Tibial nerve (tissue), 4 donors: ENCODE results near the gene CDK5RAP3. TPM values are rescaled to one million over a fixed set of nuclear protein-coding genes. Genes with fewer than 3 reads are reported as not detected.

Experiments
- DNase-seq, 2 donors: peaks; one replicate each; pipeline ENCODE4 v3.0.0-alpha.2; 2019; ENCODE audit warnings: low spot score in 2 of 2
- H3K27ac ChIP-seq, 4 donors: fragments of 200-600 bp; sonication (generic) in 3 of 4; one replicate each; pipeline ENCODE4 v1.5.1; 2017 to 2019; ENCODE audit warnings: mild to moderate bottlenecking in 1 of 4
- H3K27me3 ChIP-seq, 2 donors: fragments of 200-600 bp; sonication (generic) in 1 of 2; one replicate each; pipeline versions ENCODE4 v1.5.1 to v1.6.0; 2017 to 2019
- H3K36me3 ChIP-seq, 3 donors: fragments of 200-600 bp; sonication (generic); one replicate each; pipeline ENCODE4 v1.5.1; 2018 to 2019
- H3K4me1 ChIP-seq, 4 donors: fragments of 200-600 bp; sonication (generic) in 3 of 4; one replicate each; pipeline ENCODE4 v1.5.1; 2017 to 2019
- H3K4me3 ChIP-seq, 4 donors: fragments of 200-600 bp; sonication (generic) in 3 of 4; one replicate each; pipeline ENCODE4 v1.5.1; 2017 to 2019; ENCODE audit warnings: mild to moderate bottlenecking in 1 of 4, moderate library complexity in 1 of 4
- H3K9me3 ChIP-seq, 4 donors: fragments of 200-600 bp; sonication (generic) in 3 of 4; one replicate each; pipeline ENCODE4 v1.5.1; 2017 to 2019
- EP300 ChIP-seq, 2 donors: sonication (generic); formaldehyde crosslinking; IDR thresholded peaks; one replicate each; pipeline ENCODE4 v1.6.1; 2017; ENCODE audit warnings: antibody characterized with exemption in 2 of 2, mild to moderate bottlenecking in 1 of 2
- POLR2A ChIP-seq, 2 donors: fragments of 450-650 bp; IDR thresholded peaks; one replicate each; pipeline ENCODE4 v1.6.1; 2017; ENCODE audit warnings: antibody characterized with exemption in 2 of 2, mild to moderate bottlenecking in 2 of 2, moderate library complexity in 2 of 2
- WGBS, 2 donors: methylation state at CpG; one replicate each; pipeline ENCODE4 v1.1.5; 2018; 5-methylcytosine and 5-hydroxymethylcytosine counted together
- total RNA-seq, 4 donors: library from RNA; depleted of rRNA; stranded (reverse); fragments of >200 nt; gene quantifications; one replicate each; pipeline ENCODE4 v1.1.0, GENCODE V29; 2016
- TF ChIP-seq, protein P1 (sequence below), 5 experiments: fragments of 200-600 bp in 3 of 5; fragments of 450-650 bp in 2 of 5; sonication (generic) in 3 of 5; IDR thresholded peaks; one replicate each; pipeline ENCODE4 v1.5.1; 2016 to 2019; ENCODE audit warnings: antibody characterized with exemption in 5 of 5, mild to moderate bottlenecking in 3 of 5, moderate library complexity in 2 of 5

Gene CDK5RAP3
- total RNA-seq, 4 donors from 2014 or later = 163 to 310 (median 200) TPM

DNA sequence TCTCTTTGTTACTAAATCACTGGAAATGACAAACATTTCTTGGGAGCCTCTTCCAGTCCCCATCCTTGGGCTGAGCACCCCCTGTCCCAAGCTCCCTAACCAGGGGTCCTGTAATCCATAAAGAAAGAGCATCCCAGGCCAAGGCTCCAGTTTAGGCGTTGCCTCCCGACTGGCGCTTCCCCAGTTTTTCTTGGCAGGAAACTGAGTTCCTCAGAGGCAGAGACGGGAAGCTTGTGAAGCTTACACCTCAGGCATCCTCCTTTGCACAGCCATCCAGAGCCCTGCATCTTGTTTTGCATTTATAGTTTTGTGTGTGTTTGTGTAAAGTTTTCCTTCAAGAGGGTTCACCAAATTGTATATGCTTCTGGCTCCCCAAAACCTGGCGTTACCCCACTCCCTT is 59.6 kb downstream of the CDK5RAP3 start:
- no peak for DNase-seq
- H3K9me3 ChIP-seq = no peaks in the 10 kb centered on the region
- TF ChIP-seq EP300 (IDR thresholded peaks at IDR 0.05) = no peak
- TF ChIP-seq POLR2A (IDR thresholded peaks at IDR 0.05) = no peak
- TF ChIP-seq, protein P1, sequence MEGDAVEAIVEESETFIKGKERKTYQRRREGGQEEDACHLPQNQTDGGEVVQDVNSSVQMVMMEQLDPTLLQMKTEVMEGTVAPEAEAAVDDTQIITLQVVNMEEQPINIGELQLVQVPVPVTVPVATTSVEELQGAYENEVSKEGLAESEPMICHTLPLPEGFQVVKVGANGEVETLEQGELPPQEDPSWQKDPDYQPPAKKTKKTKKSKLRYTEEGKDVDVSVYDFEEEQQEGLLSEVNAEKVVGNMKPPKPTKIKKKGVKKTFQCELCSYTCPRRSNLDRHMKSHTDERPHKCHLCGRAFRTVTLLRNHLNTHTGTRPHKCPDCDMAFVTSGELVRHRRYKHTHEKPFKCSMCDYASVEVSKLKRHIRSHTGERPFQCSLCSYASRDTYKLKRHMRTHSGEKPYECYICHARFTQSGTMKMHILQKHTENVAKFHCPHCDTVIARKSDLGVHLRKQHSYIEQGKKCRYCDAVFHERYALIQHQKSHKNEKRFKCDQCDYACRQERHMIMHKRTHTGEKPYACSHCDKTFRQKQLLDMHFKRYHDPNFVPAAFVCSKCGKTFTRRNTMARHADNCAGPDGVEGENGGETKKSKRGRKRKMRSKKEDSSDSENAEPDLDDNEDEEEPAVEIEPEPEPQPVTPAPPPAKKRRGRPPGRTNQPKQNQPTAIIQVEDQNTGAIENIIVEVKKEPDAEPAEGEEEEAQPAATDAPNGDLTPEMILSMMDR (IDR thresholded peaks at IDR 0.05) = no peak
- no peak overlapping the region for H3K4me3 ChIP-seq
- H3K27ac ChIP-seq = peak overlapping the region in 2 of 4 donors; percentile 17 to 26
- peaks cover 0 to 19% (median 0%) of the 10 kb centered on the region in 3 donors for H3K36me3 ChIP-seq
- peaks cover 7 to 27% (median 14%) of the 10 kb centered on the region in 4 donors for H3K4me1 ChIP-seq
- 41 to 48% methylated on average over 5 of the region's 5 CpGs for whole genome bisulfite sequencing, 2 donors
- no peaks in the 10 kb centered on the region for H3K27me3 ChIP-seq

Other genes with a start within 250 kb of the CDK5RAP3 start
- gene TBX21, start 237.9 kb upstream of the CDK5RAP3 start, total RNA-seq = 1 to 10 TPM in 3 of 4 donors, not detected in 1; 1.9 to 3.3 (median 2.1) TPM
- 10 to 100 TPM in 2 of 4 donors, 1 to 10 TPM in 2; 8.6 to 19.5 (median 11.2) TPM for gene OSBPL7, start 149.3 kb upstream of the CDK5RAP3 start, total RNA-seq
- gene MRPL10, start 139.6 kb upstream of the CDK5RAP3 start, total RNA-seq = 10 to 100 TPM; 23.4 to 33.4 (median 29.9) TPM
- gene LRRC46, start 139.4 kb upstream of the CDK5RAP3 start, total RNA-seq = under 1 TPM in 1 of 4 donors, not detected in 3; 0.60 TPM
- gene SCRN2, start 129.8 kb upstream of the CDK5RAP3 start, total RNA-seq = 10 to 100 TPM; 49.8 to 68.6 (median 56.6) TPM
- 1 to 10 TPM in 1 of 4 donors, under 1 TPM in 3; 0.30 to 1.3 (median 0.71) TPM for gene SP6, start 120.0 kb upstream of the CDK5RAP3 start, total RNA-seq
- gene SP2, start 74.9 kb upstream of the CDK5RAP3 start, total RNA-seq = 1 to 10 TPM; 5.9 to 7.2 (median 7.1) TPM
- gene PNPO, start 29.5 kb upstream of the CDK5RAP3 start, total RNA-seq = 10 to 100 TPM; 36.0 to 56.8 (median 51.2) TPM
- gene PRR15L, start 13.2 kb upstream of the CDK5RAP3 start, total RNA-seq = not detected
- 10 to 100 TPM; 40.5 to 73.9 (median 62.2) TPM for gene COPZ2, start 66.7 kb downstream of the CDK5RAP3 start, total RNA-seq
- gene NFE2L1, start 77.2 kb downstream of the CDK5RAP3 start, total RNA-seq = 100 to 1,000 TPM; 216 to 327 (median 255) TPM
- gene CBX1, start 130.4 kb downstream of the CDK5RAP3 start, total RNA-seq = 10 to 100 TPM; 24.0 to 59.0 (median 28.9) TPM
- gene SNX11, start 136.7 kb downstream of the CDK5RAP3 start, total RNA-seq = 10 to 100 TPM; 10.0 to 17.2 (median 16.2) TPM